ENCODE measurements around the gene THBS3. TPM values are rescaled to one million over a fixed set of nuclear protein-coding genes. Genes with fewer than 3 reads are reported as not detected.
"Not testable (repeated sequence)": the region's sequence is repeated elsewhere in the genome, so short reads cannot be mapped to it uniquely, and the experiment has no call there.

THBS3 gene
- polyA plus RNA-seq, 1 donor: 49.6 TPM

- not testable (repeated sequence) for DNase-seq
Observed at GRCh38 chr1:155155996-155156643, 51.6 kb downstream of the THBS3 start.

Other genes with a start within 250 kb of the THBS3 start
- gene PYGO2, start 246.1 kb downstream of the THBS3 start, polyA plus RNA-seq (ENCODE audit: insufficient read length): 42.6 TPM
- gene SHC1, start 237.2 kb downstream of the THBS3 start, polyA plus RNA-seq (ENCODE audit: insufficient read length): 84.1 TPM
- 110 TPM for gene CKS1B, start 233.2 kb downstream of the THBS3 start, polyA plus RNA-seq (ENCODE audit: insufficient read length)
- gene FLAD1, start 224.6 kb downstream of the THBS3 start, polyA plus RNA-seq (ENCODE audit: insufficient read length): 32.4 TPM
- gene LENEP, start 214.3 kb downstream of the THBS3 start, polyA plus RNA-seq (ENCODE audit: insufficient read length): 0.93 TPM
- 11.5 TPM for gene ZBTB7B, start 205.1 kb downstream of the THBS3 start, polyA plus RNA-seq (ENCODE audit: insufficient read length)
- 2.5 TPM for gene DCST2, start 174.1 kb downstream of the THBS3 start, polyA plus RNA-seq (ENCODE audit: insufficient read length)
- gene DCST1, start 174.1 kb downstream of the THBS3 start, polyA plus RNA-seq (ENCODE audit: insufficient read length): 0.58 TPM
- 41.9 TPM for gene ADAM15, start 156.6 kb downstream of the THBS3 start, polyA plus RNA-seq (ENCODE audit: insufficient read length)
- gene EFNA4, start 144.2 kb downstream of the THBS3 start, polyA plus RNA-seq (ENCODE audit: insufficient read length): 20.2 TPM
- 6.1 TPM for gene EFNA3, start 129.1 kb downstream of the THBS3 start, polyA plus RNA-seq (ENCODE audit: insufficient read length)
- gene EFNA1, start 80.0 kb downstream of the THBS3 start, polyA plus RNA-seq (ENCODE audit: insufficient read length): 56.0 TPM
- gene SLC50A1, start 72.0 kb downstream of the THBS3 start, polyA plus RNA-seq (ENCODE audit: insufficient read length): 57.8 TPM
- 26.9 TPM for gene DPM3, start 67.4 kb downstream of the THBS3 start, polyA plus RNA-seq (ENCODE audit: insufficient read length)
- gene KRTCAP2, start 34.6 kb downstream of the THBS3 start, polyA plus RNA-seq (ENCODE audit: insufficient read length): 134 TPM
- gene TRIM46, start 34.0 kb downstream of the THBS3 start, polyA plus RNA-seq (ENCODE audit: insufficient read length): 4.4 TPM
- gene MTX1, start 798 bp upstream of the THBS3 start, polyA plus RNA-seq (ENCODE audit: insufficient read length): 40.7 TPM
- 23.6 TPM for gene ENTREP3, start 47.6 kb upstream of the THBS3 start, polyA plus RNA-seq (ENCODE audit: insufficient read length)
- gene SCAMP3, start 54.5 kb upstream of the THBS3 start, polyA plus RNA-seq (ENCODE audit: insufficient read length): 55.7 TPM
- gene CLK2, start 65.6 kb upstream of the THBS3 start, polyA plus RNA-seq (ENCODE audit: insufficient read length): 87.6 TPM
- 13.9 TPM for gene HCN3, start 69.6 kb upstream of the THBS3 start, polyA plus RNA-seq (ENCODE audit: insufficient read length)
- 7.6 TPM for gene PKLR, start 93.5 kb upstream of the THBS3 start, polyA plus RNA-seq (ENCODE audit: insufficient read length)
- gene FDPS, start 101.0 kb upstream of the THBS3 start, polyA plus RNA-seq (ENCODE audit: insufficient read length): 179 TPM
- gene RUSC1, start 113.0 kb upstream of the THBS3 start, polyA plus RNA-seq (ENCODE audit: insufficient read length): 34.3 TPM

Data from left kidney (tissue), 2 donors.